Measurements from ENCODE around the gene NRM. TPM values are rescaled to one million over a fixed set of nuclear protein-coding genes. Genes with fewer than 3 reads are reported as not detected.
"Not testable (repeated sequence)": the region's sequence is repeated elsewhere in the genome, so short reads cannot be mapped to it uniquely, and the experiment has no call there.

Gene NRM
- polyA plus RNA-seq, 3 donors = 32.5 to 33.4 (median 33.0) TPM

DNA sequence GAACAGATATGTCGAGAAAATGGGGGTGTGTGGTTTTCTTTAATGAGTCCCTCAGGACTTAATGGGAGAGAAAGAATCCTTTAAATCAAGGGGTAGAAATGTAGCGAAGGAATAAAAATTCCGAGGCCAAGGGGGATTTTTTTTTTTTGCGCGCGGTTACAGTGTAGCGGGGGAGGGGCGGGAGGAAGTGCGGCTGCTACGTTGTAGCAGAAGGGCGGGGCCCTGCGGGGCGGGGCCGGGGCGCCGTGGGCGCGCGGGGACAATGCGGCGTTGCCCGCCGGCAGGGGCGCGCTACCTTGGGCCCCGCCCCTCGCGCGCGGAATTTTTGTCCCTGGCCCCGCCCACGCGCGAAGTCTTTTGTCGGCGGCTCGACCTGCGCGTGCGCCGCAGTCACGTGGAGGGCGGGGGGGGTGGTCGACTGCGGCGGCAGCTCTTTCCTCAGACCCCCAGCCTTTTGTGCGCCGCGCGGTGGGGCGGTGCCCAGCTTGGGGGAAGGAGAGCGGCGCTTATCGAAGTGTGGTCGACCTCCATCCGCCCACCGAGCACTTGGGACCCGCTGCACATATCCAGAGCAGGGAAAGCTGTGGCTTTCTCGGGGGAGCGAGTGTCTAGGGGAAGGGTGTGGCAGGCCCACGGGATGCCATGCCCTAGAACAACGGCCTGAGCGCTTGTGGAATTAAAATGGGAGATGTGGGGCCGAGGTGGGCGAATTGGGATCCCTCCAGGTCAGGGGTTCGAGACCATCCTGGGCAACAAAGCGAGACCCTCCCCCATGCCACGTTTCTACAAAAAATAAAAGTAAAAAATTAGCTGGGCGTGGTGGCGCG, 30.6 kb upstream of the NRM start:
- DNase-seq (ENCODE audit: low read depth in 3 of 3, low spot score in 2 of 3) = peak in 2 of 3 donors; percentile 80 to 81

DNA sequence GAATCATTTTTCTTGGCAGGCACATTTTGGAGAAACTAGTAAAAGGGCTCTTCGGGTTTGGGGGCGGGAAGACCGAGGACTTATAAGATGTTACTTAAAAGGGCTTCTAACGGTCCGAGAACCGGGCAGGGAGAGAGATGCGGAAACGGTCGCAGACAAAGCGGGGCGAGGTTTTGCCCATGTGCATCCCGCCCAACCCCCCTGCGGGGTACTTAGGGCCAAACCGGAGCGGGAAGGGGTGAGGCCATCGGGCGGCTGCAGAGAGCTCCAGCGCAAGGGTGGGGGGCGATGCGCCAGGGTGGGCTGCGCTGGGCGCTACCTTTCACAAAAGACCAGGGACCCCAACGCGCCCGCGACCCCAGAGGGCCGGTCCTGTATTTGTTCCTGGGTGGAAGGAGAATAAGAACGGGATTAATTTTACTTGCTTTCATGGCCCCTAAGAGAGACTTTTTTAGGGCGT, 30.0 kb upstream of the NRM start:
- no peak for DNase-seq (ENCODE audit: low read depth in 3 of 3, low spot score in 2 of 3)

DNA sequence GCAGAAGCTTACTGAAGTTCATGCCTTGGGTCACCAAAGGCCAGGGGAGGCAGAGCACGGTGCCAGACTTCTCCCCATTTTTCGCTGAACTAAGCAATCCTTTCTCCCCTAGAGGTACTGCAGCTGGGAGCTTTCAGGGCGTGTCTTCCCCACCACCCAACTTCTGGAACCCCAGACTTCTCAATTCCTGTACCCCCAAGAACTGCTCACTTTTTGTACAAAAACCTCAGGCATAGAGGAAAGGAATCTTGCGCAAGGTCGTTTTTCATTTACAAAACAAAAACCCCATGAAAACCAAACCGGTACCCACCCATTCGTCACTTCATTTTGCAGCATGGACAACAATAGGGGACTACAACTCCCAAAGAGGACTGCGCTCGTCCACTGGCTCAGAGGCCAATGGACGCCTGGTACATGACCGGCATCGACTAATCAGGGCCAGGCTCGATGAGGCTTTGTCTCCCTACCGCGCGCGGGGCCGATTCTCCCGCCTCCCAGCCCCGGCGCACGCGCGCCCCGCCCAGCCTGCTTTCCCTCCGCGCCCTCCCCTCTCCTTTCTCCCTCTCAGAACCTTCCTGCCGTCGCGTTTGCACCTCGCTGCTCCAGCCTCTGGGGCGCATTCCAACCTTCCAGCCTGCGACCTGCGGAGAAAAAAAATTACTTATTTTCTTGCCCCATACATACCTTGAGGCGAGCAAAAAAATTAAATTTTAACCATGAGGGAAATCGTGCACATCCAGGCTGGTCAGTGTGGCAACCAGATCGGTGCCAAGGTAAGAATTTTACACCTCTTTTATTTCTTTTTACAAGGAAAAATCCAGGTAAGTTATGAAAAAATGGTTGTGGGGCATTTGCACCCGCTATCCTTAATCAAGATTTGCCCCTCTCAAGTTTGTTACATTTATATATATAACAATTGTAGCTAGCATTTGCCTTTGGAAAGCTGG, 29.3 kb upstream of the NRM start, which contains the start of gene TUBB:
TUBB (plus strand) TSS at position 562 of the 947 bp plus-strand sequence; CDS start at position 717, 155 bp downstream.
- peak; percentile 92 to 94 (median 92) for DNase-seq (ENCODE audit: low read depth in 3 of 3, low spot score in 2 of 3)

- no peak for DNase-seq (ENCODE audit: low read depth in 3 of 3, low spot score in 2 of 3)
These were observed 28.6 kb upstream of the NRM start for GRCh38 chr6:30719356-30719755.

DNA sequence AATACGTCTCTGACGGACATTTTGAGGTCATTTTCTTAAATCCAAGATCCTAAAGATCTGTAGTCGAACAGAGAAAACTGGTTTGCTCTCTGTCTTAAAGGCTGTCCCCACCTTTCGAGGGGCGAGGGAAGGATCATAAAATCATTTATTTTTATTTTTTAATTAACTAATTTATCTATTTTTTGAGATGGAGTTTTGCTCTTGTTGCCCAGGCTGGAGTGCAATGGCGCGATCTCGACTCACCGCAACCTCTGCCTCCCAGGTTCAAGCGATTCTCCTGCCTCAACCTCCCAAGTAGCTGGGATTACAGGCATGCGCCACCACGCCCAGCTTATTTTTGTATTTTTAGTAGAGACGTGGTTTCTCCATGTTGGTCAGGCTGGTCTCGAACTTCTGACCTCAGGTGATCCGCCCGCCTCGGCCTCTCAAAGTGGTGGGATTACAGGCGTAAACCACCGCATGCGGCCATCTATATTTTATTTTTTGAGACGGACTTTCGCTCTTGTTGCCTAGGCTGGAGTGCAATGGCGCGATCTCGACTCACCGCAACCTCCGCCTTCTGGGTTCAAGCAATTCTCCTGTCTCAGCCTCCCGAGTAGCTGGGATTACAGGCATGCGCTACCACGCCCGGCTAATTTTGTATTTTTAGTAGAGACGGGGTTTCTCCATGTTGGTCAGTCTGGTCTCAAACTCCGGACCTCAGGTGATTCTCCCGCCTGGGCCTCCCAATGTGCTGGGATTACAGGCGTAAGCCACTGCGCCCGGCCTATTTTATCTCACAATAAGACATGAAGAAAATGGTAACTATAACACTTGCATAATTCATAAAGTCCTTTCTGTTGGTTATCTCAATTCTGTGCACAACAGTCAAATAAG, 27.3 kb upstream of the NRM start:
- not testable (repeated sequence) for DNase-seq (ENCODE audit: low read depth in 3 of 3, low spot score in 2 of 3)

GRCh38 chr6:30717129-30717844, 26.5 kb upstream of the NRM start, which contains the start of gene MDC1:
MDC1 (minus strand) TSS chr6:30717281; CDS start chr6:30715175, 2,106 bp downstream.
- peak; percentile 96 to 99 (median 98) for DNase-seq (ENCODE audit: low read depth in 3 of 3, low spot score in 2 of 3)

- no peak for DNase-seq (ENCODE audit: low read depth in 3 of 3, low spot score in 2 of 3)
These were observed 26.0 kb upstream of the NRM start for GRCh38 chr6:30716879-30717128.

DNA sequence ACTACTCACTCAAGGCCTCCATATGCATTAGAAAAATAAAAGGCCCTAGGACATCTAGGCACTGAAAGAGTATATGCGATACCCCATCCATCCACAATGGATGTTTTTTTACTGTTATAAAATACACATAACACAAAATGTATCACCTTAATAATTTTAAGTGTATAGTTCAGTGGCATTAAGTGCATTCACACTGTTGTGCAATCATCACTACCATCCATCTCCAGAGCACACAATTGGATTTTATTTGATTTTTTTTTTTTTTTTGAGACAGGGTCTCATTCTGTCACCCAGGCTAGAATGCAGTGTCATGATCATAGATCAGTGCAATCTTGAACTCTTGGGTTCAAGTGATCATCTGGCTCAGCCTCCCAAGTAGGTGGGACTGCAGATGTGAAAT, 23.5 kb upstream of the NRM start:
- DNase-seq (ENCODE audit: low read depth in 3 of 3, low spot score in 2 of 3) = no peak

- no peak for DNase-seq (ENCODE audit: low read depth in 3 of 3, low spot score in 2 of 3)
These were observed 21.7 kb upstream of the NRM start for GRCh38 chr6:30712441-30712945.

GRCh38 chr6:30711758-30712380, 21.1 kb upstream of the NRM start:
- no peak for DNase-seq (ENCODE audit: low read depth in 3 of 3, low spot score in 2 of 3)

GRCh38 chr6:30709101-30709868, 18.5 kb upstream of the NRM start:
- DNase-seq (ENCODE audit: low read depth in 3 of 3, low spot score in 2 of 3) = no peak

DNA sequence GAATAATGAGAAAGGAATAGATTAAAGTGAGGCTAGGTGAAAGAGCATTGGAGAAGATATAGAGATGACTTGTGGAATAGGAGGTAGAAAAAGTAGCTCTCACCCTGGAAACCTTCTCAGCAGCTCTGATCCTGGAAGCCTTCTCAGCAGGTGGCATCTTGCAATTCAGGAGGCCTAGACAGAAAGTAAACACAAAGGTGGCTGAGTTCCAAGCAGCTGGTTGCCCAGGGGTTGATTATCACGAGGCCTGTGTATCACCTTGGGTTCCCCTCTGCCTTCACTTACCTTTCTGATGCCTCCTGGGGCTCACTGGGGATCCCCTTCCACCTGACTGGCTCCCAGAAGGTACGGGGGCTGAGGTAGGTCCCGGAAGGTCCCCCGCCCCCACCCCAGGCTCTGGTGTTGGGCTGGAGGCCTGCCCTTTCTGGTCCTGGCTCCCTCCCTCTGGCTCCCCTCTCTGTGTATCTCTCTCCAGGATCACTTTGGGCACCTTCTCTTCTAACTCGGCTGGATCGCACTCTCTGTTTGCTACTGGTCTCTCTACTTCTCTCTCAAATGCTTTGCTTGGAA, 16.6 kb upstream of the NRM start:
- no peak for DNase-seq (ENCODE audit: low read depth in 3 of 3, low spot score in 2 of 3)

GRCh38 chr6:30705620-30706019, 14.8 kb upstream of the NRM start:
- no peak for DNase-seq (ENCODE audit: low read depth in 3 of 3, low spot score in 2 of 3)

DNA sequence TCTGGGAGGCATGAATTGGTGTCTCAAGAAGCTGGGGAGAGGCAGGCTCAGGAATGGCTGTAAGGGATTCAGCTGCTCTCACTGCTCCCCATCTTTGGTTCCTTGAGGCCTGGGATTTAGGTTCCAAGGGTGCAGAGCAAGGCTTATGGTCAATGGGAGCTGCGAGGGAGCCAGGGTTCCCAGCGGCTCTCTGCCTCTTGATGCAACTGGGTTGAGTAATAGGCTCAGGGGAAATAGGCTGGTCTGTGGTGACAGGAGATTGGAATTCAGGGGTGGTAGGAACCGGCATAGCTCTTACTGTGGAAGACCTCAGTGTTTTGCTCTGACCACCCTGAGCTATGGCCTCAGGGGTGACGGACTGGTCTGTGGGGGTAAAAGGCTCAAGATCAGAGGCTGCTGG, 13.0 kb upstream of the NRM start:
- no peak for DNase-seq (ENCODE audit: low read depth in 3 of 3, low spot score in 2 of 3)

DNA sequence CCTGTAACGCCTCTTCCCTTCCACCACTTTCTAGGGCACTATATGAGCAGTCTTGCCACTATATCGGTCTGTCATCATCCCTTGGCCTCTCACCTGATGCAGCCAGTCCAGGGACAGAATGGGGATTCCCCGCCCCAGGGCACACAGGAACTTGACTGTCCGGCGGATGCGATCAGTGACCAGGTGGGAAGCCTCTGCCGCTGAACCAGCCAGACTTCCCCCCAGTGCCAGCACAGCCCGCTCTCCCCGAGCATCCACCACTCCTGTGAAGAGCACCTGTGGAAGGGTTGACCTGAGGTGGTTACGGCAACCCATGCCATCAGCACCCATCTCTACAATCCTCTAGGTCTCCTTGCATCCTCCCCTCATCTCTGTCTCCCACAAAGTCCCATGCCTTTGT, 12.2 kb upstream of the NRM start:
- DNase-seq (ENCODE audit: low read depth in 3 of 3, low spot score in 2 of 3) = no peak

- no peak for DNase-seq (ENCODE audit: low read depth in 3 of 3, low spot score in 2 of 3)
These were observed 9.6 kb upstream of the NRM start for GRCh38 chr6:30700340-30700739.

DNA sequence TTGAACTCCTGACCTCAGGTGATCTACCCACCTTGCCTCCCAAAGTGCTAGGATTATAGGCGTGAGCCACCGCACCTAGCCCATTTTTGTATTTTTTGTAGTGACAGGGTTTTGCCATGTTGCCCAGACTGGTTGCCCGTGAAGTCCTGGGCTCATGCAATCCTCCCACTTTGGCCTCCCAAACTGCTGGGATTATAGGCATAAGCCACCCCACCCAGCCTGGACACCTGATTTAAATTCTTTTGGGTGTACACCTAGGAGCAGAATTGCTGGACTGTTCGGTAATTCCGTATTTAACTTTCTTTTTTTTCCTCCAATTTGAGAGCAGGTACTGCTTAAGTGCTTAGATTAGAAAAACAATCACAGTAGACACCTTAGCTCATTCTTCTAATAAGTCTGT, 5.6 kb upstream of the NRM start:
- no peak for DNase-seq (ENCODE audit: low read depth in 3 of 3, low spot score in 2 of 3)

GRCh38 chr6:30691208-30691847, 544 bp upstream of the NRM start:
- DNase-seq (ENCODE audit: low read depth in 3 of 3, low spot score in 2 of 3) = no peak

All from right renal cortex interstitium (tissue), 3 donors.